Measurements from ENCODE around the gene DGKB.

DGKB gene

GRCh38 chr7:14902589-14903067 is at the start of gene DGKB:
Gene DGKB (minus strand): TSS chr7:14902751.
- DNase-seq (ENCODE audit: low spot score), result peak; percentile 43

- DNase-seq (ENCODE audit: low spot score), result no peak
Observed at GRCh38 chr7:14950013-14950412, 47.5 kb upstream of the DGKB start.

GRCh38 chr7:14938181-14938580 is 35.6 kb upstream of the DGKB start:
- no peak for DNase-seq (ENCODE audit: low spot score)

- DNase-seq (ENCODE audit: low spot score), result no peak
Observed at GRCh38 chr7:14937581-14937980, 35.0 kb upstream of the DGKB start.

- DNase-seq (ENCODE audit: low spot score), result peak; percentile 39
Observed at GRCh38 chr7:14936554-14936953, 34.0 kb upstream of the DGKB start.

GRCh38 chr7:14934839-14935238 is 32.3 kb upstream of the DGKB start:
- no peak for DNase-seq (ENCODE audit: low spot score)

GRCh38 chr7:14931511-14932215 is 29.1 kb upstream of the DGKB start:
- DNase-seq (ENCODE audit: low spot score), result no peak

- peak; percentile 16 for DNase-seq (ENCODE audit: low spot score)
Observed at GRCh38 chr7:14924398-14924797, 21.8 kb upstream of the DGKB start.

- DNase-seq (ENCODE audit: low spot score), result no peak
Observed at GRCh38 chr7:14911077-14911476, 8.5 kb upstream of the DGKB start.

GRCh38 chr7:14908697-14909096 is 6.1 kb upstream of the DGKB start:
- DNase-seq (ENCODE audit: low spot score), result no peak

- DNase-seq (ENCODE audit: low spot score), result no peak
Observed at GRCh38 chr7:14905764-14906163, 3.2 kb upstream of the DGKB start.

- no peak for DNase-seq (ENCODE audit: low spot score)
Observed at GRCh38 chr7:14900051-14900450, 2.5 kb downstream of the DGKB start.

- no peak for DNase-seq (ENCODE audit: low spot score)
Observed at GRCh38 chr7:14899030-14899429, 3.5 kb downstream of the DGKB start.

GRCh38 chr7:14896461-14896860 is 6.1 kb downstream of the DGKB start:
- DNase-seq (ENCODE audit: low spot score), result no peak

- DNase-seq (ENCODE audit: low spot score), result no peak
Observed at GRCh38 chr7:14894826-14895225, 7.7 kb downstream of the DGKB start.

GRCh38 chr7:14892961-14893360 is 9.6 kb downstream of the DGKB start:
- DNase-seq (ENCODE audit: low spot score), result no peak

- DNase-seq (ENCODE audit: low spot score), result no peak
Observed at GRCh38 chr7:14891289-14891688, 11.3 kb downstream of the DGKB start.

- no peak for DNase-seq (ENCODE audit: low spot score)
Observed at GRCh38 chr7:14888962-14889361, 13.6 kb downstream of the DGKB start.

- DNase-seq (ENCODE audit: low spot score), result no peak
Observed at GRCh38 chr7:14886533-14886932, 16.0 kb downstream of the DGKB start.

- no peak for DNase-seq (ENCODE audit: low spot score)
Observed at GRCh38 chr7:14875941-14876587, 26.5 kb downstream of the DGKB start.

- DNase-seq (ENCODE audit: low spot score), result no peak
Observed at GRCh38 chr7:14871880-14872279, 30.7 kb downstream of the DGKB start.

- DNase-seq (ENCODE audit: low spot score), result no peak
Observed at GRCh38 chr7:14870394-14870793, 32.2 kb downstream of the DGKB start.

GRCh38 chr7:14868937-14869336 is 33.6 kb downstream of the DGKB start:
- no peak for DNase-seq (ENCODE audit: low spot score)

GRCh38 chr7:14861456-14861855 is 41.1 kb downstream of the DGKB start:
- no peak for DNase-seq (ENCODE audit: low spot score)
